CD4-positive, CD25-positive, alpha-beta regulatory T cell (primary cell): ENCODE results near the gene MAP3K5. TPM values are rescaled to one million over a fixed set of nuclear protein-coding genes. Genes with fewer than 3 reads are reported as not detected.

ENCODE experiments used
- ATAC-seq, 2 donors: fragments of 150-1000 bp; cut with Tn5 transposase; one replicate each; pipeline ENCODE4 v1.10.0; 2021; ENCODE audit warnings: low read depth in 2 of 2, moderate number of reproducible peaks in 2 of 2, moderate library complexity in 1 of 2
- DNase-seq, 3 donors: peaks; one replicate each; pipeline versions ENCODE4 v3.0.0 to v3.0.0-alpha.2; 2012 to 2022; ENCODE audit warnings: mixed read lengths in 1 of 3
- H3K27ac ChIP-seq: one replicate; pipeline ENCODE4 v1.7.0; 2013; ENCODE audit warnings: mild to moderate bottlenecking, low read length; ENCODE audit not compliant: insufficient read depth, poor library complexity, severe bottlenecking
- H3K27me3 ChIP-seq: one replicate; pipeline ENCODE4 v1.7.0; 2013; ENCODE audit warnings: low read length; ENCODE audit not compliant: control insufficient read depth, insufficient read depth
- H3K36me3 ChIP-seq: one replicate; pipeline ENCODE4 v1.7.0; 2013; ENCODE audit warnings: mild to moderate bottlenecking, low read length, moderate library complexity; ENCODE audit not compliant: control insufficient read depth, insufficient read depth
- H3K4me1 ChIP-seq: 2 replicates; pipeline ENCODE4 v1.7.0; 2013; ENCODE audit warnings: mild to moderate bottlenecking, low read length; ENCODE audit not compliant: insufficient read depth, control insufficient read depth, poor library complexity, severe bottlenecking
- H3K4me3 ChIP-seq: one replicate; pipeline ENCODE4 v1.7.0; 2013; ENCODE audit warnings: low read depth, mild to moderate bottlenecking, low read length, moderate library complexity
- H3K9me3 ChIP-seq, 2 experiments: 1 replicate in 1 of 2; 2 replicates in 1 of 2; pipeline ENCODE4 v1.7.0; 2013; ENCODE audit warnings: low read length in 2 of 2, mild to moderate bottlenecking in 1 of 2, moderate library complexity in 1 of 2; ENCODE audit not compliant: control insufficient read depth in 2 of 2
- H3K27ac Mint-ChIP-seq, 3 donors: one replicate each; pipeline ENCODE4 v1.8.0; 2020 to 2022; ENCODE audit warnings: mild to moderate bottlenecking in 3 of 3, mixed read lengths in 3 of 3, moderate library complexity in 2 of 3
- H3K27me3 Mint-ChIP-seq: one replicate; pipeline ENCODE4 v1.8.0; 2022; ENCODE audit warnings: mild to moderate bottlenecking, mixed read lengths
- H3K36me3 Mint-ChIP-seq: one replicate; pipeline ENCODE4 v1.8.0; 2020; ENCODE audit warnings: mixed read lengths
- H3K4me1 Mint-ChIP-seq, 4 donors: one replicate each; pipeline ENCODE4 v1.8.0; 2020 to 2022; ENCODE audit warnings: mixed read lengths in 4 of 4, mild to moderate bottlenecking in 1 of 4
- H3K4me3 Mint-ChIP-seq, 4 donors: one replicate each; pipeline ENCODE4 v1.8.0; 2020 to 2022; ENCODE audit warnings: mild to moderate bottlenecking in 4 of 4, mixed read lengths in 4 of 4, moderate library complexity in 3 of 4
- H3K9me3 Mint-ChIP-seq, 7 donors: one replicate each; pipeline ENCODE4 v1.8.0; 2020 to 2022; ENCODE audit warnings: mixed read lengths in 7 of 7, mild to moderate bottlenecking in 3 of 7, moderate library complexity in 2 of 7
- polyA plus RNA-seq, 4 donors: library from polyadenylated mRNA; unstranded; fragments of 300-500 nt; fragmentation: Illumina TruSeq; gene quantifications; one replicate each; pipeline ENCODE4 v1.2.3, GENCODE V29; 2021
- total RNA-seq: library from RNA; stranded (reverse); gene quantifications from one replicate; pipeline ENCODE4 v1.2.3, GENCODE V29; 2022

MAP3K5 gene
- total and polyA plus RNA-seq, 5 donors from 2014 or later = 14.4 to 44.0 (median 20.5) TPM

DNA sequence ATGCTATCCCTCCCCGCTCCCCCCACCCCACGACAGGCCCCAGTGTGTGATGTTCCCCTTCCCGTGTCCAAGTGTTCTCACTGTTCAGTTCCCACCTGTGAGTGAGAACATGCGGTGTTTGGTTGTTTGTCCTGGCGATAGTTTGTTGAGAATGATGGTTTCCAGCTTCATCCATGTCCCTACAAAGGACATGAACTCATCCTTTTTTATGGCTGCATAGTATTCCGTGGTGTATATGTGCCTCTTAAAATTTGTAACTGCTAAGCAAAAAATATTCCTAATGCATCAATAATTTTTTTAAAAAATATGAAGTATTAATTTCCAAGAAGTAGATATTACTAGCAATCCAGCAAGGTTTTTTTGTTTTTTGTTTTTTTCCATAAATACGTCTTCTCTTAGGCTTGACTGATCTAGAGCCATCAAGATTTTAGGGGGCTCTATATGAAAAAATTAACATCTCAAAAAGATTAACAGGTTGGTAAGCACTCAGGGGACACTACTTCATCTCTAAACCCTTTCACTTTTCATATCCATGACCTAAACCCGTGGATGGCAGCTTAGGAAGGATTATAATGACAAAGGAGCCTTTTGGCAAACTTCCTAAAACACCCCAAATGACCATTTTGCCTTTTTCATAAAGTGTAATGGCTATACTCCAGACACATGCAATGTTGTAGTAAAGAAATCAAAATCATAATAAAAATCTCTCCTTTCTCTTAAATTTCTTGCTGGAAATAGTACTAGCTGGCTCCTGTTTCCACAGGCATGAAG lies 256.2 kb downstream of the MAP3K5 start:
- Mint-ChIP-seq H3K27me3 (peaks cover 15% of the 10 kb centered on the region), H3K4me1 (no peaks in the 10 kb centered on the region), H3K4me3 (no peak overlapping the region), H3K9me3 (peaks cover 0 to 2% (median 0%) of the 10 kb centered on the region in 7 donors), H3K36me3 (no peaks in the 10 kb centered on the region), H3K27ac (no peak overlapping the region)
- H3K9me3 ChIP-seq = no peaks in the 10 kb centered on the region
- no peak for DNase-seq
- H3K27ac ChIP-seq = no peak overlapping the region
- H3K4me1 ChIP-seq = no peaks in the 10 kb centered on the region
- no peak overlapping the region for H3K4me3 ChIP-seq
- ATAC-seq = no peak
- peaks cover 2% of the 10 kb centered on the region for H3K27me3 ChIP-seq
- H3K36me3 ChIP-seq = no peaks in the 10 kb centered on the region

DNA sequence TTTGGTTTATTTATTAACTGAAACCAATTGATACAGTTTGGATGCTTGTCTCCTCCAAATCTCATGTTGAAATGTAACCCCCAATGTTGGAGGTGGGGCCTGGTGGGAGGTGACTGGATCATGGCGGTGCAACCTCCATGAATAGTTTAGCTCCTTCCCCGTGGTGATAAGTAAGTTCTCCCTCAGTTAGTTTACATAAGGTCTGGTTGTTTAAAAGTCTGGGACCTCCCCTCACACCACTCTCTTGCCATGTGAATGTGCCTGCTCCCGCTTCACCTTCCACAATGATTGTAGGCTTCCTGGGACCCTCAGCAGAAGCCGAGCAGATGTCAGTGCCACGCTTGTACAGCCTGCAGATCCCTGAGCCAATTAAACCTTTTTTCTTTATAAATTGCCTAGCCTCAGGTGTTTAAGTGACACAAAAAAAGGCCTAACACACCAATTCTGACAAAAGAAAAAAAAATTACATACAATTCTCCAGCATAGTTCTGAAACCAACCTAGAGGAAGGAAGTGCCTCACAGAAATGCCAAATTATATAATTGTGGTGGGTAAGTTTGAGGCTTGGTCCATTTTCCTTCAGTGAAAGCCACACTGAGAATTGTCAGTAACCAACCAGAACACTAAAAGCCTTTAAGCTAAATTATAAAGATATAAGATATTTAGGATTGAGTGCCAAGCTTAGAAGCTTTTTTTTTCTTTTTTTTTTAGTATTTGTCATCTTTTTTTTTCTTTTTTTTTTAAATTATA lies 257.1 kb downstream of the MAP3K5 start:
- Mint-ChIP-seq H3K36me3 (no peaks in the 10 kb centered on the region), H3K27me3 (peaks cover 11% of the 10 kb centered on the region), H3K27ac (no peak overlapping the region), H3K9me3 (peaks cover 0 to 2% (median 0%) of the 10 kb centered on the region in 7 donors), H3K4me1 (no peaks in the 10 kb centered on the region), H3K4me3 (no peak overlapping the region)
- Histone ChIP-seq H3K9me3 (no peaks in the 10 kb centered on the region), H3K36me3 (no peaks in the 10 kb centered on the region), H3K4me1 (no peaks in the 10 kb centered on the region), H3K27me3 (no peaks in the 10 kb centered on the region), H3K4me3 (no peak overlapping the region), H3K27ac (no peak overlapping the region)
- no peak for DNase-seq
- ATAC-seq = no peak

DNA sequence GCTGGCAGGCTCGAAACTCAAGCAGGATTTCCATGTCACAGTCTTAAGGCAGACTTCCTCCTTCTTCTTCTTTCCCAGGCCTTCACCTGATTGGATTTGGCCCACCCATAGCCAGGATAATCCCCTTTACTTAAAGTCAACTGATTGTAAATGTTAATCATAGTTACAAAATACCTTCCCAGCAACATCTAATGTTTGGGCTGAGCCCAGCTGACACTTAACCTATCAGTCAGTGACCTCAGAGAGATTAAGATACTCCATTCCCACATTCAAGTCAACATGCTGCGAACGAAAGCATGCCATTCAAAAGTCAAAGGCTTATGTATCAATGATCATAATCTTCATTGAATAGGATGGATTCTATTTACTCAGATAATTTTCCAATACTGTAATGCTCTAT lies 258.0 kb downstream of the MAP3K5 start:
- Mint-ChIP-seq H3K36me3 (no peaks in the 10 kb centered on the region), H3K27ac (no peak overlapping the region), H3K4me1 (no peaks in the 10 kb centered on the region), H3K9me3 (peaks cover 0 to 3% (median 0%) of the 10 kb centered on the region in 7 donors), H3K4me3 (no peak overlapping the region), H3K27me3 (peaks cover 7% of the 10 kb centered on the region)
- no peaks in the 10 kb centered on the region for H3K9me3 ChIP-seq
- H3K36me3 ChIP-seq = no peaks in the 10 kb centered on the region
- no peak overlapping the region for H3K4me3 ChIP-seq
- DNase-seq (no peak), ATAC-seq (no peak)
- no peak overlapping the region for H3K27ac ChIP-seq
- H3K27me3 ChIP-seq = peaks cover 2% of the 10 kb centered on the region
- H3K4me1 ChIP-seq = no peaks in the 10 kb centered on the region

DNA sequence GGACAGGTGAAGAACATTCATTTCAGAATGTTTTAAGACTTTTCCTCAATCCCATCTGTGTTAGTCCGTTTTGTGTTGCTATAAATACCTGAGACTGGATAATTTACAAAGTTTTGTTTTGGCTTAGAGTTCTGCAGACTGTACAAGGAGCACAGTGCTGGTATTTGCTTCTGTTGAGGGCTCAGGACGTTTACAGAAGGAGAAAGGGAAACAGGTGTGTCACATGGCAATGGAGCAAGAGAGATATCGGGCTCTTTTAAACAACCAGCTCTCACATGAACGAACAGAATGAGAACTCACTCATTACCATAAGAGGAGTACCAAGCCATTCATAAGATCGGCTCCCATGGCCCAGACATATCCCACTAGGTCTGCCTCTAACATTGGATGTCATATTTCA lies 258.8 kb downstream of the MAP3K5 start:
- H3K4me3 ChIP-seq = no peak overlapping the region
- H3K4me1 Mint-ChIP-seq = no peaks in the 10 kb centered on the region
- DNase-seq (no peak), ATAC-seq (no peak)
- H3K27ac ChIP-seq = no peak overlapping the region
- H3K36me3 ChIP-seq = no peaks in the 10 kb centered on the region
- no peaks in the 10 kb centered on the region for H3K36me3 Mint-ChIP-seq
- H3K27me3 ChIP-seq = peaks cover 3% of the 10 kb centered on the region
- H3K27ac Mint-ChIP-seq = no peak overlapping the region
- H3K4me3 Mint-ChIP-seq = no peak overlapping the region
- H3K9me3 ChIP-seq = no peaks in the 10 kb centered on the region
- H3K4me1 ChIP-seq = no peaks in the 10 kb centered on the region
- H3K27me3 Mint-ChIP-seq = peaks cover 7% of the 10 kb centered on the region
- H3K9me3 Mint-ChIP-seq = peaks cover 0 to 3% (median 0%) of the 10 kb centered on the region in 7 donors

DNA sequence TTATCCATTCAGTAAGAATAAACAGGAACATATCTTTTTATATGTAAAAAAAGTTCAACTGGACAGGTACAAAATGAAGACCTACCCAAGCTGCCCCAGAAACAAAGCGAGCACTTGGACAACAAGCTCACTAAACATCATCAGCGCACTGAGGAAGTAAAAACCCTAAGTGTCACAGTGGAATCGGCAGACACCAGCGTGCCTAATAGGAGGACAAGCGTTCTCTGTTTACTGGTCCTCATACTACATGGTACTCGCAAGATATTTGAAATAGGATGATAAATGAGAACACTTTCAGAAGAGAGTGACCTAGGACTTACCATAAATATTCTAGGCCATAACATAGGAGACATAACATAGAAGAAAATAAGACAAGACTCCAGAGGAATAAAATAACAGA lies 260.2 kb downstream of the MAP3K5 start:
- Mint-ChIP-seq H3K27ac (no peak overlapping the region), H3K4me1 (peaks cover 0 to 4% (median 0%) of the 10 kb centered on the region in 4 donors), H3K27me3 (peaks cover 10% of the 10 kb centered on the region), H3K9me3 (peaks cover 0 to 3% (median 0%) of the 10 kb centered on the region in 7 donors), H3K4me3 (no peak overlapping the region), H3K36me3 (no peaks in the 10 kb centered on the region)
- H3K9me3 ChIP-seq = no peaks in the 10 kb centered on the region
- no peaks in the 10 kb centered on the region for H3K4me1 ChIP-seq
- no peak for ATAC-seq
- H3K27ac ChIP-seq = no peak overlapping the region
- no peaks in the 10 kb centered on the region for H3K36me3 ChIP-seq
- peaks cover 4% of the 10 kb centered on the region for H3K27me3 ChIP-seq
- H3K4me3 ChIP-seq = no peak overlapping the region
- no peak for DNase-seq

DNA sequence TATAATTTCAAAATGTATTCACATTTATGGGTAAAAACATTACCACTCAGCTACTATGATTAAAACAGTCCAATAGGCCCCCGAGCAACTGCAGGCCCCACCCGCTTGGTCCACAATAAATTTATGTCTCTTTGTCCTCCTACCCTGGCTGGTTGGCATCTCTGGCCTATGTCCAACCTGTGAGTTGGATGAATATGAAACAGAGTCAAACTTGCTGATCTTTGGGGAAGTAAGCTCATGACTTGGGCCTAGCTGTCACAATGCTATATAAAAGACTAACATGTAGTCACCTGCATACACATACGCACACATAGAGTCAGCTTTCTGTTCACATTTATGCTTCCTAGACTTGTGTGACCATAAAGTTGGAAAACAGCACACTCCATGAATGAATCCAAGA lies 262.6 kb downstream of the MAP3K5 start:
- no peak overlapping the region for H3K4me3 Mint-ChIP-seq
- H3K27me3 Mint-ChIP-seq = peaks cover 18% of the 10 kb centered on the region
- H3K4me1 Mint-ChIP-seq = peaks cover 0 to 23% (median 7%) of the 10 kb centered on the region in 4 donors

DNA sequence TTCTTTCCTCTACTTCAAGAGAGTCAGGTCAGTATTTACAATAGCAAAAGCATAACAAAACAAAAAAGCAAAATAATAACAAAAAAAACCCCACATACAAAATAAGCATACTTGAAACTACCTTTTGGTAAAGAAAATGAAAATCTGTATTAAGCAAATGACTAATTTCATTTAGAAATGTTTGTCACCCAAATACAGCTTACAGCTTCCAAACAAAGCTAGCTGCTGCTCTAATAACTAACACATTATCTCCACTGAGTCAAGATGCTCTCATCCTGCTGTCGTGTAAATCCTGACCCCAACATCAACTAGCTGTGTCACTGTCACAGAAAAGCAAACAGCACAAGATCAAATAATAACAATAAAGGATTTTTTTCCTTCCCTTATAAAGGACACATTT lies 263.8 kb downstream of the MAP3K5 start:
- Histone ChIP-seq H3K36me3 (no peaks in the 10 kb centered on the region), H3K4me3 (no peak overlapping the region), H3K27ac (no peak overlapping the region), H3K4me1 (no peaks in the 10 kb centered on the region), H3K9me3 (no peaks in the 10 kb centered on the region), H3K27me3 (peaks cover 12% of the 10 kb centered on the region)
- peaks cover 0 to 1% (median 0%) of the 10 kb centered on the region in 7 donors for H3K9me3 Mint-ChIP-seq
- no peaks in the 10 kb centered on the region for H3K36me3 Mint-ChIP-seq
- no peak overlapping the region for H3K27ac Mint-ChIP-seq
- peaks cover 0 to 26% (median 7%) of the 10 kb centered on the region in 4 donors for H3K4me1 Mint-ChIP-seq
- H3K4me3 Mint-ChIP-seq = no peak overlapping the region
- DNase-seq = no peak
- H3K27me3 Mint-ChIP-seq = peaks cover 22% of the 10 kb centered on the region
- no peak for ATAC-seq

More for the DNA sequence above, 262.6 kb downstream of the MAP3K5 start:
- H3K4me3 ChIP-seq = no peak overlapping the region
- ATAC-seq (no peak), DNase-seq (no peak)
- no peak overlapping the region for H3K27ac Mint-ChIP-seq
- no peaks in the 10 kb centered on the region for H3K36me3 ChIP-seq
- H3K27me3 ChIP-seq = peaks cover 12% of the 10 kb centered on the region
- H3K27ac ChIP-seq = no peak overlapping the region
- peaks cover 0 to 3% (median 0%) of the 10 kb centered on the region in 7 donors for H3K9me3 Mint-ChIP-seq
- H3K4me1 ChIP-seq = no peaks in the 10 kb centered on the region
- no peaks in the 10 kb centered on the region for H3K36me3 Mint-ChIP-seq
- no peaks in the 10 kb centered on the region for H3K9me3 ChIP-seq
